Upper lobe of left lung (tissue), 4 donors: Measurements from ENCODE around the gene SOD3.

ENCODE experiments used
- POLR2A ChIP-seq, 4 donors: fragments of 450-650 bp; IDR thresholded peaks; one replicate each; pipeline ENCODE4 v1.5.1; 2016 to 2017; ENCODE audit warnings: antibody characterized with exemption in 4 of 4, mild to moderate bottlenecking in 2 of 4
- TF ChIP-seq, protein P1 (sequence below), 6 experiments: fragments of 450-650 bp in 4 of 6; fragments of 200-600 bp in 2 of 6; sonication (generic) in 2 of 6; IDR thresholded peaks; one replicate each; pipeline ENCODE4 v1.5.1; 2016 to 2019; ENCODE audit warnings: antibody characterized with exemption in 6 of 6

DNA sequence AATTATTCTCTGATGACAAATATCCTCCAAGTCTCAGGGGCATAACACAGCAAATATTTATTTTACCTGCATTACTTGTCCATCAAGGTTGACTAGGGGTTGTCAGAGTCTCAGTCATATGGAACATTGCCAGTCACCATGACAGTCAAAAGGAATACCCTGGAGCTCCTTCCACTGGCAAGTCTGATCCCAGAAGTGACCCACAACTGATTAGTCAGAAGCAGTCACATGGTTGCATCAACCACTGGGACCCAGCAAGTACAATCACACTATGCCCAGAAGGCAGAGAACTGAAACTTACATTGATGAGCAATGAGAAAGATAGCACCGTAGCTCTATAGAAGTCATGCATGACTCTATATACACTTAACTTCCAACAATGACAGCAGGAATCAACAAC lies 41.9 kb upstream of the SOD3 start:
- TF ChIP-seq, protein P1, sequence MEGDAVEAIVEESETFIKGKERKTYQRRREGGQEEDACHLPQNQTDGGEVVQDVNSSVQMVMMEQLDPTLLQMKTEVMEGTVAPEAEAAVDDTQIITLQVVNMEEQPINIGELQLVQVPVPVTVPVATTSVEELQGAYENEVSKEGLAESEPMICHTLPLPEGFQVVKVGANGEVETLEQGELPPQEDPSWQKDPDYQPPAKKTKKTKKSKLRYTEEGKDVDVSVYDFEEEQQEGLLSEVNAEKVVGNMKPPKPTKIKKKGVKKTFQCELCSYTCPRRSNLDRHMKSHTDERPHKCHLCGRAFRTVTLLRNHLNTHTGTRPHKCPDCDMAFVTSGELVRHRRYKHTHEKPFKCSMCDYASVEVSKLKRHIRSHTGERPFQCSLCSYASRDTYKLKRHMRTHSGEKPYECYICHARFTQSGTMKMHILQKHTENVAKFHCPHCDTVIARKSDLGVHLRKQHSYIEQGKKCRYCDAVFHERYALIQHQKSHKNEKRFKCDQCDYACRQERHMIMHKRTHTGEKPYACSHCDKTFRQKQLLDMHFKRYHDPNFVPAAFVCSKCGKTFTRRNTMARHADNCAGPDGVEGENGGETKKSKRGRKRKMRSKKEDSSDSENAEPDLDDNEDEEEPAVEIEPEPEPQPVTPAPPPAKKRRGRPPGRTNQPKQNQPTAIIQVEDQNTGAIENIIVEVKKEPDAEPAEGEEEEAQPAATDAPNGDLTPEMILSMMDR (IDR thresholded peaks at IDR 0.05), result no peak
- no peak for TF ChIP-seq POLR2A (IDR thresholded peaks at IDR 0.05)
